HCT116 (cell line): Measurements from ENCODE around the gene GP1BB. TPM values are rescaled to one million over a fixed set of nuclear protein-coding genes. Genes with fewer than 3 reads are reported as not detected.

Experiments used
- ATAC-seq: fragments of 200-7000 bp; cut with Tn5 transposase; 2 replicates; pipeline ENCODE4 v1.9.1; 2020; ENCODE audit warnings: mild to moderate bottlenecking, moderate library complexity
- BruUV-seq: library from RNA; stranded (reverse); fragments of 400-500 nt; replicated peaks from 2 replicates; lab custom pipeline; 2021; lab: Mats Ljungman, UMichigan
- CTCF ChIA-PET: fragments of 300-600 bp; sonication (Branson Sonifier 250); formaldehyde crosslinking; loops from one replicate; lab custom pipeline; 2021; ENCODE audit warnings: antibody characterized with exemption; lab: Charles Lee
- POLR2A ChIA-PET: fragments of 300-600, 350-600 bp; sonication (Branson Sonifier 250); formaldehyde crosslinking; loops from one replicate; lab custom pipeline; 2021; ENCODE audit warnings: antibody characterized with exemption; lab: Charles Lee
- RAD21 ChIA-PET, 2 experiments: fragments of 300-600 bp; sonication (Branson Sonifier 250); formaldehyde crosslinking; loops; one replicate each; lab custom pipeline; 2023; ENCODE audit warnings: low total read pairs in 2 of 2; ENCODE audit not compliant: uncharacterized antibody in 2 of 2, unreplicated experiment in 2 of 2, low non-redundant PET in 1 of 2; lab: Charles Lee
- DNase-seq: peaks from one replicate; pipeline ENCODE4 v3.0.0-alpha.2; 2010; ENCODE audit warnings: low read depth, low spot score
- H2AFZ ChIP-seq: fragments of 200-600 bp; shearing (Covaris generic), sonication (generic); 2 replicates; pipeline ENCODE4 v1.6.1; 2017; ENCODE audit warnings: low read depth, mixed run types, mixed read lengths, antibody characterized with exemption, low read length; ENCODE audit not compliant: poor library complexity, severe bottlenecking
- H3K27ac ChIP-seq: 2 replicates; pipeline ENCODE4 v1.5.1; 2012; ENCODE audit warnings: low read depth, low read length
- H3K27me3 ChIP-seq: fragments of 200-600 bp; sonication (generic); 2 replicates; pipeline ENCODE4 v1.6.1; 2016; ENCODE audit warnings: mixed run types, low read length, mixed read lengths; ENCODE audit not compliant: insufficient read depth
- H3K36me3 ChIP-seq, 2 experiments: fragments of 200-500 bp in 1 of 2; fragments of 200-600 bp in 1 of 2; sonication (Bioruptor generic) in 1 of 2; sonication (generic) in 1 of 2; 2 replicates each; pipeline versions ENCODE4 v1.5.1 to v1.6.1; 2014 to 2016; ENCODE audit warnings: low read length in 2 of 2, inconsistent platforms in 1 of 2, mixed read lengths in 1 of 2, mixed run types in 1 of 2; ENCODE audit not compliant: insufficient read depth in 2 of 2, control insufficient read depth in 1 of 2
- H3K4me1 ChIP-seq, 2 experiments: fragments of 200-600 bp in 1 of 2; sonication (generic) in 1 of 2; 2 replicates each; pipeline versions ENCODE4 v1.5.1 to v1.6.1; 2012 to 2017; ENCODE audit warnings: low read length in 2 of 2, inconsistent platforms in 1 of 2, mild to moderate bottlenecking in 1 of 2, mixed read lengths in 1 of 2, mixed run types in 1 of 2, moderate library complexity in 1 of 2; ENCODE audit not compliant: insufficient read depth in 2 of 2, control insufficient read depth in 1 of 2
- H3K4me2 ChIP-seq: fragments of 200-600 bp; sonication (generic); 2 replicates; pipeline ENCODE4 v1.6.1; 2017; ENCODE audit warnings: mixed run types, low read length, mixed read lengths
- H3K4me3 ChIP-seq, 2 experiments: fragments of 200-600 bp in 1 of 2; sonication (generic) in 1 of 2; replicated peaks in 1 of 2; 2 replicates each; pipeline ENCODE4 v1.5.1; 2011 to 2016; ENCODE audit warnings: low read length in 2 of 2, control low read depth in 1 of 2, low read depth in 1 of 2, mild to moderate bottlenecking in 1 of 2, mixed read lengths in 1 of 2, mixed run types in 1 of 2
- H3K79me2 ChIP-seq: fragments of 200-600 bp; sonication (generic); 2 replicates; pipeline ENCODE4 v1.6.1; 2017; ENCODE audit warnings: mild to moderate bottlenecking, mixed run types, low read length, moderate library complexity, mixed read lengths; ENCODE audit not compliant: insufficient read depth
- H3K9ac ChIP-seq: fragments of 200-600 bp; sonication (generic); 2 replicates; pipeline ENCODE4 v1.6.1; 2016; ENCODE audit warnings: low read length, mixed read lengths
- H3K9me2 ChIP-seq: fragments of 200-600 bp; sonication (generic), shearing (Covaris generic); 2 replicates; pipeline ENCODE4 v1.6.1; 2017; ENCODE audit warnings: mixed run types, mild to moderate bottlenecking, moderate library complexity; ENCODE audit not compliant: insufficient read depth
- H3K9me3 ChIP-seq, 2 experiments: fragments of 200-500 bp in 1 of 2; fragments of 200-600 bp in 1 of 2; sonication (Bioruptor generic) in 1 of 2; sonication (generic) in 1 of 2; 2 replicates each; pipeline ENCODE4 v1.6.1; 2014 to 2017; ENCODE audit warnings: low read length in 2 of 2, mixed read lengths in 2 of 2, inconsistent platforms in 1 of 2, low read depth in 1 of 2, mild to moderate bottlenecking in 1 of 2, mixed run types in 1 of 2, moderate library complexity in 1 of 2; ENCODE audit not compliant: control insufficient read depth in 1 of 2, insufficient read depth in 1 of 2
- H4K20me1 ChIP-seq: fragments of 200-600 bp; sonication (generic), shearing (Covaris generic); 2 replicates; pipeline ENCODE4 v1.6.1; 2017; ENCODE audit warnings: mixed run types, mild to moderate bottlenecking, moderate library complexity; ENCODE audit not compliant: insufficient read depth
- CEBPB ChIP-seq: IDR thresholded peaks from 2 replicates; pipeline ENCODE4 v1.6.1; 2012; ENCODE audit warnings: low read depth
- CTCF ChIP-seq, 3 experiments: fragments of 200-600 bp in 1 of 3; sonication (generic) in 1 of 3; IDR thresholded peaks in 2 of 3; conservative IDR thresholded peaks in 1 of 3; 2 replicates each; pipeline ENCODE4 v1.5.1; 2012 to 2017; ENCODE audit warnings: low read depth in 2 of 3, low read length in 2 of 3, antibody characterized with exemption in 1 of 3, borderline replicate concordance in 1 of 3, control low read depth in 1 of 3, mild to moderate bottlenecking in 1 of 3, mixed read lengths in 1 of 3, mixed run types in 1 of 3, moderate library complexity in 1 of 3; ENCODE audit not compliant: insufficient read depth in 1 of 3
- EGR1 ChIP-seq: IDR thresholded peaks from 2 replicates; pipeline ENCODE4 v1.6.1; 2012; ENCODE audit warnings: low read depth
- ELF1 ChIP-seq: IDR thresholded peaks from 2 replicates; pipeline ENCODE4 v1.6.1; 2012; ENCODE audit warnings: low read depth, borderline replicate concordance
- EZH2 ChIP-seq: fragments of 200-600 bp; sonication (generic); IDR thresholded peaks from 2 replicates; pipeline ENCODE4 v1.6.1; 2017; ENCODE audit warnings: antibody characterized with exemption, mixed run types
- EZH2phosphoT487 ChIP-seq: fragments of 200-600 bp; IDR thresholded peaks from 2 replicates; pipeline ENCODE4 v1.6.1; 2018; ENCODE audit warnings: antibody characterized with exemption, borderline replicate concordance
- FOSL1 ChIP-seq: IDR thresholded peaks from 2 replicates; pipeline ENCODE4 v1.6.1; 2012; ENCODE audit warnings: low read depth
- JUND ChIP-seq: IDR thresholded peaks from 2 replicates; pipeline ENCODE4 v1.6.1; 2012
- POLR2AphosphoS5 ChIP-seq: IDR thresholded peaks from 2 replicates; pipeline ENCODE4 v1.6.1; 2011; ENCODE audit warnings: mild to moderate bottlenecking, low read depth, low read length, moderate library complexity
- RAD21 ChIP-seq: IDR thresholded peaks from 2 replicates; pipeline ENCODE4 v1.6.1; 2012; ENCODE audit warnings: low read depth, mild to moderate bottlenecking
- SP1 ChIP-seq: IDR thresholded peaks from 2 replicates; pipeline ENCODE4 v1.6.1; 2012; ENCODE audit warnings: low read depth
- SRF ChIP-seq: IDR thresholded peaks from 2 replicates; pipeline ENCODE4 v1.6.1; 2012; ENCODE audit warnings: low read depth
- TCF7L2 ChIP-seq: IDR thresholded peaks from 2 replicates; pipeline ENCODE4 v1.7.0; 2011; ENCODE audit warnings: borderline replicate concordance, inconsistent platforms; ENCODE audit not compliant: insufficient read depth, insufficient read length; ENCODE audit errors: extremely low read depth
- YY1 ChIP-seq: IDR thresholded peaks from 2 replicates; pipeline ENCODE4 v1.6.1; 2011; ENCODE audit warnings: low read length, low read depth, moderate library complexity, mild to moderate bottlenecking; ENCODE audit not compliant: insufficient replicate concordance; ENCODE audit errors: extremely low read depth
- ZBTB33 ChIP-seq: IDR thresholded peaks from 2 replicates; pipeline ENCODE4 v1.6.1; 2011; ENCODE audit warnings: mild to moderate bottlenecking, low read length, moderate library complexity; ENCODE audit not compliant: insufficient replicate concordance; ENCODE audit errors: extremely low read depth
- ZNF274 ChIP-seq: fragments of 200-500 bp; sonication (Bioruptor generic); IDR thresholded peaks from 2 replicates; pipeline ENCODE4 v1.6.1; 2014; ENCODE audit warnings: mild to moderate bottlenecking, low read depth, low read length, inconsistent platforms
- intact Hi-C: fragments of 100-400 bp; cut with micrococcal nuclease; formaldehyde crosslinking; loops from 2 replicates; pipeline ENCODE4 v1.10.0; 2022
- total RNA-seq: library from RNA; stranded (reverse); gene quantifications from one replicate; pipeline ENCODE4 v1.2.1, GENCODE V29; 2021; ENCODE audit not compliant: unreplicated experiment
- TF ChIP-seq, protein P1 (sequence below): IDR thresholded peaks from 2 replicates; pipeline ENCODE4 v1.6.1; 2012; ENCODE audit warnings: low read depth
- TF ChIP-seq, protein P2 (sequence below): IDR thresholded peaks from 2 replicates; pipeline ENCODE4 v1.6.1; 2012

Gene GP1BB
- total RNA-seq, 1 experiment from 2014 or later: 4.8 TPM

GRCh38 chr22:19675428-19675827, 47.9 kb upstream of the GP1BB start:
- ChIA-PET CTCF (interaction anchor here (0.9 kb wide), 1 partner anchor 46 kb away, joined by 3 read pairs; no protein-coding TSS in a partner anchor), RAD21 (no interaction called here), POLR2A (no interaction called here)
- Histone ChIP-seq H3K4me1 (no peaks in the 10 kb centered on the region), H3K27me3 (no peaks in the 10 kb centered on the region), H3K79me2 (no peaks in the 10 kb centered on the region), H3K9me2 (no peaks in the 10 kb centered on the region), H3K4me2 (no peak overlapping the region), H3K9me3 (no peaks in the 10 kb centered on the region), H3K27ac (no peak overlapping the region), H3K4me3 (no peak overlapping the region), H4K20me1 (no peaks in the 10 kb centered on the region), H2AFZ (no peak overlapping the region), H3K36me3 (no peaks in the 10 kb centered on the region), H3K9ac (no peak overlapping the region)
- intact Hi-C loops: no loop called here
- BruUV-seq: no TSS peak
- TF ChIP-seq EZH2phosphoT487: no peak
- TF ChIP-seq JUND: no peak
- no peak for TF ChIP-seq SRF
- TF ChIP-seq POLR2AphosphoS5: no peak
- TF ChIP-seq YY1: no peak
- TF ChIP-seq EZH2: no peak
- no peak for TF ChIP-seq ZNF274
- TF ChIP-seq CEBPB: no peak
- no peak for TF ChIP-seq SP1
- TF ChIP-seq, protein P1, sequence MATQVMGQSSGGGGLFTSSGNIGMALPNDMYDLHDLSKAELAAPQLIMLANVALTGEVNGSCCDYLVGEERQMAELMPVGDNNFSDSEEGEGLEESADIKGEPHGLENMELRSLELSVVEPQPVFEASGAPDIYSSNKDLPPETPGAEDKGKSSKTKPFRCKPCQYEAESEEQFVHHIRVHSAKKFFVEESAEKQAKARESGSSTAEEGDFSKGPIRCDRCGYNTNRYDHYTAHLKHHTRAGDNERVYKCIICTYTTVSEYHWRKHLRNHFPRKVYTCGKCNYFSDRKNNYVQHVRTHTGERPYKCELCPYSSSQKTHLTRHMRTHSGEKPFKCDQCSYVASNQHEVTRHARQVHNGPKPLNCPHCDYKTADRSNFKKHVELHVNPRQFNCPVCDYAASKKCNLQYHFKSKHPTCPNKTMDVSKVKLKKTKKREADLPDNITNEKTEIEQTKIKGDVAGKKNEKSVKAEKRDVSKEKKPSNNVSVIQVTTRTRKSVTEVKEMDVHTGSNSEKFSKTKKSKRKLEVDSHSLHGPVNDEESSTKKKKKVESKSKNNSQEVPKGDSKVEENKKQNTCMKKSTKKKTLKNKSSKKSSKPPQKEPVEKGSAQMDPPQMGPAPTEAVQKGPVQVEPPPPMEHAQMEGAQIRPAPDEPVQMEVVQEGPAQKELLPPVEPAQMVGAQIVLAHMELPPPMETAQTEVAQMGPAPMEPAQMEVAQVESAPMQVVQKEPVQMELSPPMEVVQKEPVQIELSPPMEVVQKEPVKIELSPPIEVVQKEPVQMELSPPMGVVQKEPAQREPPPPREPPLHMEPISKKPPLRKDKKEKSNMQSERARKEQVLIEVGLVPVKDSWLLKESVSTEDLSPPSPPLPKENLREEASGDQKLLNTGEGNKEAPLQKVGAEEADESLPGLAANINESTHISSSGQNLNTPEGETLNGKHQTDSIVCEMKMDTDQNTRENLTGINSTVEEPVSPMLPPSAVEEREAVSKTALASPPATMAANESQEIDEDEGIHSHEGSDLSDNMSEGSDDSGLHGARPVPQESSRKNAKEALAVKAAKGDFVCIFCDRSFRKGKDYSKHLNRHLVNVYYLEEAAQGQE: no peak
- no peak for TF ChIP-seq CTCF (IDR thresholded peaks at IDR 0.05 in 2 of 3, conservative IDR thresholded peaks at IDR 0.05 in 1 of 3; ENCODE audit: borderline replicate concordance in 1 of 3, insufficient read depth in 1 of 3, low read depth in 2 of 3, low read length in 2 of 3)
- no peak for TF ChIP-seq FOSL1
- no peak for TF ChIP-seq ZBTB33
- TF ChIP-seq TCF7L2: no peak
- no peak for TF ChIP-seq ELF1
- no peak for TF ChIP-seq RAD21
- TF ChIP-seq EGR1: no peak
- TF ChIP-seq, protein P2, sequence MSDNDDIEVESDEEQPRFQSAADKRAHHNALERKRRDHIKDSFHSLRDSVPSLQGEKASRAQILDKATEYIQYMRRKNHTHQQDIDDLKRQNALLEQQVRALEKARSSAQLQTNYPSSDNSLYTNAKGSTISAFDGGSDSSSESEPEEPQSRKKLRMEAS: no peak
- no peak for ATAC-seq
- no peak for DNase-seq
